ENCODE data around the gene MRPL50.

Gene MRPL50

DNA sequence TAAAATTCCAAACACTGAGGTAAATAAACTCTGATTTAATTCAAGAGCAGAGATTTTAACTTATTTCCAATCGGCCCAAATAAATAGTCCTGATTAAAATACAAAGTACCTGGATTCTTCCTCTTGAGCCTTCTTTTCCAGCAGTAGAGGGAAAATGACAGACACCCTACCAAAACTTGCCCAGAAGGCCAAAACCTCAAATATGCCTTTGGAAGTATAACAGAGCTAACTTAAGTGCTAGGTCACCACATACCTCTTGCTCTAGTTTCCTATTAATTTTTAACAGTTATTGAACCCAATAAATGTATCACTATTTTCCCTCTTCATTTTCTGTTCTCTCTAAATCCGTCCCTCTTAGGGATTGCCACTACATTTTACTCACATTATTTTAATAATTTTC lies 15.1 kb downstream of the MRPL50 start:
- CTCF ChIA-PET: no interaction called here
- no peak for DNase-seq (ENCODE audit: extremely low spot score)
- POLR2A ChIA-PET: interaction anchor here (1.3 kb wide), 1 partner anchor 15 kb away, joined by 3 read pairs; the partner anchor contains the start of genes MRPL50 and ZNF189
- no peak for TF ChIP-seq ARNT (IDR thresholded peaks at IDR 0.05)

DNA sequence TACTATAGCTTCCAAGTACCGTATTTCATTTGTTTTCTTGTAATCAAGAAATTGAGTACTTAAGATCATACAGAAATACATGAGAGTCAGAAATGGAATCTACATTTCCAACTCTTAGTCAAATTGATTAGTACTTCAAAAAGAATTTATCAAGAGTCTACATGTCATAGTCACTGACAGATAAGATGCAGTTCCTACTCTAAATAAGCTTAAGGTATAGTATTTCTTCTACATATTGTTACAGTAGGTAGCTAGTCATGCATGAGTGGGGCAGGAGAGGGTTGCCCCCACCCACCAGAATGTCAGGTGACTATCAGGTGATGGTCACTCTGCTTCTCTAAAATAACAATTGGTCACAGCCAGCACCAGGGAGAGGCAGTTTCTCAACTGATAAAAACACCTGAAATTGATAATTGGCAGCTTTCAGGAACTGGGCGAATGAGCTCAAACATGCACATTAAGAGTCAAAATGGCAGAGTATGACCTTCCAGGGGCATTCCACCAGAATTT lies 16.5 kb downstream of the MRPL50 start:
- TF ChIP-seq ZNF384 (IDR thresholded peaks at IDR 0.05) (no peak), HDGF (IDR thresholded peaks at IDR 0.05; ENCODE audit: borderline replicate concordance) (no peak), SP1 (IDR thresholded peaks at IDR 0.05) (no peak), FOXA1 (IDR thresholded peaks at IDR 0.05) (no peak), CTBP1 (IDR thresholded peaks at IDR 0.05; ENCODE audit: borderline replicate concordance) (no peak), NFRKB (IDR thresholded peaks at IDR 0.05) (no peak), ARNT (IDR thresholded peaks at IDR 0.05) (no peak), BHLHE40 (IDR thresholded peaks at IDR 0.05; ENCODE audit: borderline replicate concordance) (no peak), ELF4 (IDR thresholded peaks at IDR 0.05) (no peak), TARDBP (IDR thresholded peaks at IDR 0.05) (no peak), SUZ12 (IDR thresholded peaks at IDR 0.05) (no peak), LEF1 (IDR thresholded peaks at IDR 0.05; ENCODE audit: borderline replicate concordance) (no peak), FOXK2 (IDR thresholded peaks at IDR 0.05) (no peak), L3MBTL2 (conservative IDR thresholded peaks at IDR 0.05) (no peak), FOXM1 (IDR thresholded peaks at IDR 0.05; ENCODE audit: borderline replicate concordance) (no peak)
- TF ChIP-seq, protein P1, sequence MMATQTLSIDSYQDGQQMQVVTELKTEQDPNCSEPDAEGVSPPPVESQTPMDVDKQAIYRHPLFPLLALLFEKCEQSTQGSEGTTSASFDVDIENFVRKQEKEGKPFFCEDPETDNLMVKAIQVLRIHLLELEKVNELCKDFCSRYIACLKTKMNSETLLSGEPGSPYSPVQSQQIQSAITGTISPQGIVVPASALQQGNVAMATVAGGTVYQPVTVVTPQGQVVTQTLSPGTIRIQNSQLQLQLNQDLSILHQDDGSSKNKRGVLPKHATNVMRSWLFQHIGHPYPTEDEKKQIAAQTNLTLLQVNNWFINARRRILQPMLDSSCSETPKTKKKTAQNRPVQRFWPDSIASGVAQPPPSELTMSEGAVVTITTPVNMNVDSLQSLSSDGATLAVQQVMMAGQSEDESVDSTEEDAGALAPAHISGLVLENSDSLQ (IDR thresholded peaks at IDR 0.05): no peak
- DNase-seq (ENCODE audit: extremely low spot score): no peak
- CTCF ChIA-PET: no interaction called here
- POLR2A ChIA-PET: interaction anchor here (1.3 kb wide), 1 partner anchor 17 kb away, joined by 3 read pairs; the partner anchor contains the start of genes MRPL50 and ZNF189

GRCh38 chr9:101381118-101381517 lies 17.3 kb downstream of the MRPL50 start:
- ChIA-PET CTCF (no interaction called here), POLR2A (no interaction called here)

DNA sequence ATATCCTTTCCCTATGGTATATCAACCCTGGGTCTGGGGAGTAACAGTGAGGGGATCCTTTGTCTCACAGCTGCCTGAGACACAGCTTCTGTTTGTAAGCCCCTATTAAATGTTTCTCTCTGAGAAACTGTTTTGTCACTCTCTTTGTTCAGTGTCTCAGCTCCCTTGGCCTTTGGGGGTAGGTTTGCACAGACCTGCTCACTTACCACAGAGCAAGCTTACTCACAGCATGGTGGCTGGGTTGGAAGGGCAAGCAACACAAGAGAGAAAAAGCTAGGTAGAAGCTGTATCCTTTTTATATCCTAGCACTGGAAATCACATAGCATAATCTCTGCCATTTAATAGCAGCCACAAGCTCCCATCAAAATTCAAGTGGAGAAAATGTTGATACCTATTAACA lies 18.1 kb downstream of the MRPL50 start:
- ChIA-PET CTCF (no interaction called here), POLR2A (no interaction called here)
- TF ChIP-seq FOXA1 (IDR thresholded peaks at IDR 0.05) (no peak), BHLHE40 (IDR thresholded peaks at IDR 0.05; ENCODE audit: borderline replicate concordance) (no peak), SUZ12 (IDR thresholded peaks at IDR 0.05) (no peak), ARNT (IDR thresholded peaks at IDR 0.05) (no peak), CTBP1 (IDR thresholded peaks at IDR 0.05; ENCODE audit: borderline replicate concordance) (no peak), SP1 (IDR thresholded peaks at IDR 0.05) (no peak), TARDBP (IDR thresholded peaks at IDR 0.05) (no peak), NFRKB (IDR thresholded peaks at IDR 0.05) (no peak), ZNF384 (IDR thresholded peaks at IDR 0.05) (no peak), L3MBTL2 (conservative IDR thresholded peaks at IDR 0.05) (no peak), HDGF (IDR thresholded peaks at IDR 0.05; ENCODE audit: borderline replicate concordance) (no peak), ELF4 (IDR thresholded peaks at IDR 0.05) (no peak), FOXK2 (IDR thresholded peaks at IDR 0.05) (no peak), LEF1 (IDR thresholded peaks at IDR 0.05; ENCODE audit: borderline replicate concordance) (no peak), FOXM1 (IDR thresholded peaks at IDR 0.05; ENCODE audit: borderline replicate concordance) (no peak)
- TF ChIP-seq, protein P1 (IDR thresholded peaks at IDR 0.05): no peak
- no peak for DNase-seq (ENCODE audit: extremely low spot score)

More at GRCh38 chr9:101381118-101381517, 17.3 kb downstream of the MRPL50 start:
- no peak for DNase-seq (ENCODE audit: extremely low spot score)
- TF ChIP-seq, protein P1 (IDR thresholded peaks at IDR 0.05): no peak
- no peak for TF ChIP-seq CTBP1 (IDR thresholded peaks at IDR 0.05; ENCODE audit: borderline replicate concordance)
- no peak for TF ChIP-seq HDGF (IDR thresholded peaks at IDR 0.05; ENCODE audit: borderline replicate concordance)
- no peak for TF ChIP-seq ZNF384 (IDR thresholded peaks at IDR 0.05)
- no peak for TF ChIP-seq FOXM1 (IDR thresholded peaks at IDR 0.05; ENCODE audit: borderline replicate concordance)
- no peak for TF ChIP-seq LEF1 (IDR thresholded peaks at IDR 0.05; ENCODE audit: borderline replicate concordance)
- no peak for TF ChIP-seq FOXK2 (IDR thresholded peaks at IDR 0.05)

GRCh38 chr9:101376111-101376848 lies 22.1 kb downstream of the MRPL50 start:
- DNase-seq (ENCODE audit: extremely low spot score): no peak
- TF ChIP-seq, protein P1 (IDR thresholded peaks at IDR 0.05): no peak
- TF ChIP-seq TARDBP (IDR thresholded peaks at IDR 0.05) (no peak), FOXK2 (IDR thresholded peaks at IDR 0.05) (no peak), ARNT (IDR thresholded peaks at IDR 0.05) (no peak)
- ChIA-PET CTCF (no interaction called here), POLR2A (interaction anchor here (1.3 kb wide), 1 partner anchor 22 kb away, joined by 4 read pairs; the partner anchor contains the start of genes MRPL50 and ZNF189)

GRCh38 chr9:101375546-101375945 lies 22.9 kb downstream of the MRPL50 start:
- no peak for DNase-seq (ENCODE audit: extremely low spot score)
- TF ChIP-seq L3MBTL2 (conservative IDR thresholded peaks at IDR 0.05): no peak
- no peak for TF ChIP-seq BHLHE40 (IDR thresholded peaks at IDR 0.05; ENCODE audit: borderline replicate concordance)
- no peak for TF ChIP-seq HDGF (IDR thresholded peaks at IDR 0.05; ENCODE audit: borderline replicate concordance)
- no peak for TF ChIP-seq FOXA1 (IDR thresholded peaks at IDR 0.05)
- no peak for TF ChIP-seq FOXM1 (IDR thresholded peaks at IDR 0.05; ENCODE audit: borderline replicate concordance)
- TF ChIP-seq SUZ12 (IDR thresholded peaks at IDR 0.05): no peak
- TF ChIP-seq ZNF384 (IDR thresholded peaks at IDR 0.05): no peak
- TF ChIP-seq ARNT (IDR thresholded peaks at IDR 0.05): no peak
- TF ChIP-seq LEF1 (IDR thresholded peaks at IDR 0.05; ENCODE audit: borderline replicate concordance): no peak
- no peak for TF ChIP-seq SP1 (IDR thresholded peaks at IDR 0.05)
- no peak for TF ChIP-seq CTBP1 (IDR thresholded peaks at IDR 0.05; ENCODE audit: borderline replicate concordance)
- TF ChIP-seq FOXK2 (IDR thresholded peaks at IDR 0.05): no peak
- POLR2A ChIA-PET: no interaction called here
- CTCF ChIA-PET: no interaction called here

All from HEK293T (cell line).